Measurements from ENCODE around the gene AFF3. TPM values are rescaled to one million over a fixed set of nuclear protein-coding genes. Genes with fewer than 3 reads are reported as not detected.

The AFF3 gene, protein sequence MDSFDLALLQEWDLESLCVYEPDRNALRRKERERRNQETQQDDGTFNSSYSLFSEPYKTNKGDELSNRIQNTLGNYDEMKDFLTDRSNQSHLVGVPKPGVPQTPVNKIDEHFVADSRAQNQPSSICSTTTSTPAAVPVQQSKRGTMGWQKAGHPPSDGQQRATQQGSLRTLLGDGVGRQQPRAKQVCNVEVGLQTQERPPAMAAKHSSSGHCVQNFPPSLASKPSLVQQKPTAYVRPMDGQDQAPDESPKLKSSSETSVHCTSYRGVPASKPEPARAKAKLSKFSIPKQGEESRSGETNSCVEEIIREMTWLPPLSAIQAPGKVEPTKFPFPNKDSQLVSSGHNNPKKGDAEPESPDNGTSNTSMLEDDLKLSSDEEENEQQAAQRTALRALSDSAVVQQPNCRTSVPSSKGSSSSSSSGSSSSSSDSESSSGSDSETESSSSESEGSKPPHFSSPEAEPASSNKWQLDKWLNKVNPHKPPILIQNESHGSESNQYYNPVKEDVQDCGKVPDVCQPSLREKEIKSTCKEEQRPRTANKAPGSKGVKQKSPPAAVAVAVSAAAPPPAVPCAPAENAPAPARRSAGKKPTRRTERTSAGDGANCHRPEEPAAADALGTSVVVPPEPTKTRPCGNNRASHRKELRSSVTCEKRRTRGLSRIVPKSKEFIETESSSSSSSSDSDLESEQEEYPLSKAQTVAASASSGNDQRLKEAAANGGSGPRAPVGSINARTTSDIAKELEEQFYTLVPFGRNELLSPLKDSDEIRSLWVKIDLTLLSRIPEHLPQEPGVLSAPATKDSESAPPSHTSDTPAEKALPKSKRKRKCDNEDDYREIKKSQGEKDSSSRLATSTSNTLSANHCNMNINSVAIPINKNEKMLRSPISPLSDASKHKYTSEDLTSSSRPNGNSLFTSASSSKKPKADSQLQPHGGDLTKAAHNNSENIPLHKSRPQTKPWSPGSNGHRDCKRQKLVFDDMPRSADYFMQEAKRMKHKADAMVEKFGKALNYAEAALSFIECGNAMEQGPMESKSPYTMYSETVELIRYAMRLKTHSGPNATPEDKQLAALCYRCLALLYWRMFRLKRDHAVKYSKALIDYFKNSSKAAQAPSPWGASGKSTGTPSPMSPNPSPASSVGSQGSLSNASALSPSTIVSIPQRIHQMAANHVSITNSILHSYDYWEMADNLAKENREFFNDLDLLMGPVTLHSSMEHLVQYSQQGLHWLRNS (N-terminal part only)
- total RNA-seq (2022) (0.05 and 0.19 TPM in 2 replicates), Bru-seq, nascent RNA (percentile 13 among the genes with signal in this experiment), BruChase-seq, experiment 1, labeled RNA remaining after a 2-hour chase (percentile 7 among the genes with signal in this experiment), BruChase-seq, experiment 2, labeled RNA remaining after a 6-hour chase (percentile 5 among the genes with signal in this experiment)
- long read RNA-seq: 0 reads

DNA sequence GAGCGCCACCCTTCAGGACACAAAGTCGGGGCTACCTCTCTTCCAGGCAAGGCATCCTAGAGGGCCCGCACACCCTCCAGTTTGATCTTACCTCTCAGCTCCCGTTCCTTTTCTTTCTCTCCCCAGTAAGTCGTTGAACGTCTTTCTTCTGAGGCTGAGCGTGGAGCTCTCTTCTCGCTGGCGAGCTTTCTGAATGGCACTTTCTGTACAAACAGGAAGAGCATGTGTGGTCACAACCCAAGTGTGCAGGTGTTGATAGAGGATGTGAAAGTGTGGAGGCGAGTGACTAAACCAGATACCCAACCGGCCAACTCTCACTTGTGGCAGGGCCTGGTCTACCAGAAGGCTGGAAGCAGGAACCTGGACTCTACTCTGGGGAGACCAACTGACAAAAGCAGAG, at the start of gene AFF3:
Gene AFF3 (minus strand): TSS at position 198 of the 400 bp plus-strand sequence. CDS start 38,136 bp downstream, outside the sequence.
- no peaks in the 10 kb centered on the region for H3K4me1 ChIP-seq
- Mint-ChIP-seq H3K27me3 (ENCODE audit: insufficient read depth, unreplicated experiment) (peaks cover 7% of the 10 kb centered on the region), H3K27ac (ENCODE audit: unreplicated experiment) (no peak within 1 kb of the TSS), H3K4me1 (ENCODE audit: low read depth, unreplicated experiment) (no peaks in the 10 kb centered on the region), H3K4me3 (ENCODE audit: unreplicated experiment) (no peak within 1 kb of the TSS), H3K9me3 (ENCODE audit: unreplicated experiment) (no peaks in the 10 kb centered on the region), H3K36me3 (ENCODE audit: insufficient read depth, unreplicated experiment) (no peaks in the 10 kb centered on the region)
- TF ChIP-seq, protein P1, sequence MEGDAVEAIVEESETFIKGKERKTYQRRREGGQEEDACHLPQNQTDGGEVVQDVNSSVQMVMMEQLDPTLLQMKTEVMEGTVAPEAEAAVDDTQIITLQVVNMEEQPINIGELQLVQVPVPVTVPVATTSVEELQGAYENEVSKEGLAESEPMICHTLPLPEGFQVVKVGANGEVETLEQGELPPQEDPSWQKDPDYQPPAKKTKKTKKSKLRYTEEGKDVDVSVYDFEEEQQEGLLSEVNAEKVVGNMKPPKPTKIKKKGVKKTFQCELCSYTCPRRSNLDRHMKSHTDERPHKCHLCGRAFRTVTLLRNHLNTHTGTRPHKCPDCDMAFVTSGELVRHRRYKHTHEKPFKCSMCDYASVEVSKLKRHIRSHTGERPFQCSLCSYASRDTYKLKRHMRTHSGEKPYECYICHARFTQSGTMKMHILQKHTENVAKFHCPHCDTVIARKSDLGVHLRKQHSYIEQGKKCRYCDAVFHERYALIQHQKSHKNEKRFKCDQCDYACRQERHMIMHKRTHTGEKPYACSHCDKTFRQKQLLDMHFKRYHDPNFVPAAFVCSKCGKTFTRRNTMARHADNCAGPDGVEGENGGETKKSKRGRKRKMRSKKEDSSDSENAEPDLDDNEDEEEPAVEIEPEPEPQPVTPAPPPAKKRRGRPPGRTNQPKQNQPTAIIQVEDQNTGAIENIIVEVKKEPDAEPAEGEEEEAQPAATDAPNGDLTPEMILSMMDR (IDR thresholded peaks at IDR 0.05; ENCODE audit: insufficient read depth in 1 of 2, low read depth in 1 of 2, low read length in 1 of 2, severe bottlenecking in 1 of 2, unreplicated experiment in 1 of 2): no peak
- CTCF ChIA-PET: no interaction called here
- intact Hi-C loops (cut with micrococcal nuclease; ENCODE audit: unreplicated experiment): no loop called here
- H3K9me3 ChIP-seq: no peaks in the 10 kb centered on the region
- no peak for DNase-seq
- no TSS peak for BruUV-seq (replicated peaks)
- no peaks in the 10 kb centered on the region for H3K27me3 ChIP-seq (replicated peaks; ENCODE audit: control insufficient read depth, insufficient read depth, low read length)
- POLR2A ChIA-PET: no interaction called here
- H3K36me3 ChIP-seq (ENCODE audit: control insufficient read depth, insufficient read depth, low read length): no peaks in the 10 kb centered on the region
- H3K4me3 ChIP-seq (ENCODE audit: low read depth, low read length): no peak within 1 kb of the TSS

DNA sequence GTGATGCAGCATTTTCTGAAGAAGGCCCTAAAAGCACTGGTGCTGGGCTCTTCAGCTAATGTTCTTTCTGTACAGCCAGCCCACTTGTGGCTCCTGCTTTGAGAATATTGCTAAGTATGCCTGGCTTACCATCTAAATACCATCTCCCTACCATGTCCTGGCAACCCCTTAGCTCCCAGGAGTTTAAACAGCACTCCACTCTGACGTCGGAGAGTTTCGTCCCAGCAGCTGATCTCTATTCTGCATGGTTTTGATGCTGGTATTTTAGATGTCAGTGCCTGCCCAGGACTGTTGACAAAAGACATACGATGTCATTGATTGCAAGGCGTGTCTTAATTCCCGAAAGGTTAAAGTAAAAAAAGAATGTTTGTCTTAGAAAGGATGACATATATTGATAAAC, 47.0 kb upstream of the AFF3 start:
- H3K9me3 Mint-ChIP-seq (ENCODE audit: unreplicated experiment): peaks cover 21% of the 10 kb centered on the region
- BruUV-seq (replicated peaks): no TSS peak
- Histone ChIP-seq H3K4me1 (peaks cover 4% of the 10 kb centered on the region; the same call in 1 of the 2 replicates), H3K36me3 (ENCODE audit: control insufficient read depth, insufficient read depth, low read length) (no peaks in the 10 kb centered on the region), H3K9me3 (no peaks in the 10 kb centered on the region), H3K27me3 (replicated peaks; ENCODE audit: control insufficient read depth, insufficient read depth, low read length) (no peaks in the 10 kb centered on the region), H3K4me3 (ENCODE audit: low read depth, low read length) (no peak overlapping the region)
- H3K4me1 Mint-ChIP-seq (ENCODE audit: low read depth, unreplicated experiment): no peaks in the 10 kb centered on the region
- intact Hi-C loops (cut with micrococcal nuclease; ENCODE audit: unreplicated experiment): no loop called here
- TF ChIP-seq, protein P1 (IDR thresholded peaks at IDR 0.05; ENCODE audit: insufficient read depth in 1 of 2, low read depth in 1 of 2, low read length in 1 of 2, severe bottlenecking in 1 of 2, unreplicated experiment in 1 of 2): no peak
- H3K36me3 Mint-ChIP-seq (ENCODE audit: insufficient read depth, unreplicated experiment): no peaks in the 10 kb centered on the region
- H3K4me3 Mint-ChIP-seq (ENCODE audit: unreplicated experiment): no peak overlapping the region
- H3K27ac Mint-ChIP-seq (ENCODE audit: unreplicated experiment): no peak overlapping the region
- ChIA-PET POLR2A (no interaction called here), CTCF (interaction anchor here (0.6 kb wide), 1 partner anchor 1756 kb away, joined by 3 read pairs; no protein-coding TSS in a partner anchor)
- DNase-seq: no peak
- H3K27me3 Mint-ChIP-seq (ENCODE audit: insufficient read depth, unreplicated experiment): peaks cover 3% of the 10 kb centered on the region
